GM21526 (cell line): Measurements from ENCODE around the gene GPRIN2.
"Not testable (repeated sequence)": the region's sequence is repeated elsewhere in the genome, so short reads cannot be mapped to it uniquely, and the experiment has no call there.

Experiments used
- ATAC-seq: cut with Tn5 transposase; IDR thresholded peaks from one replicate; pipeline ENCODE4 v1.9.1; 2021; ENCODE audit warnings: moderate library complexity; ENCODE audit not compliant: unreplicated experiment, low FRiP score

Gene GPRIN2

GRCh38 chr10:46570655-46571054 lies 14.2 kb upstream of the GPRIN2 start:
- ATAC-seq = not testable (repeated sequence)

- not testable (repeated sequence) for ATAC-seq
Measured at GRCh38 chr10:46567151-46567550, 10.7 kb upstream of the GPRIN2 start.

- ATAC-seq = not testable (repeated sequence)
Measured at GRCh38 chr10:46565591-46566332, 9.3 kb upstream of the GPRIN2 start.

GRCh38 chr10:46560952-46561351 lies 4.5 kb upstream of the GPRIN2 start:
- no peak for ATAC-seq

GRCh38 chr10:46560381-46560780 lies 3.9 kb upstream of the GPRIN2 start:
- ATAC-seq = no peak

GRCh38 chr10:46559231-46559671 lies 2.8 kb upstream of the GPRIN2 start:
- ATAC-seq = no peak

- no peak for ATAC-seq
Measured at GRCh38 chr10:46558392-46559185, 2.1 kb upstream of the GPRIN2 start.

GRCh38 chr10:46558122-46558391 lies 1.6 kb upstream of the GPRIN2 start:
- no peak for ATAC-seq

- no peak for ATAC-seq
Measured at GRCh38 chr10:46557319-46558121, 1.1 kb upstream of the GPRIN2 start.

GRCh38 chr10:46555713-46556514 lies 544 bp downstream of the GPRIN2 start:
- no peak for ATAC-seq

GRCh38 chr10:46555366-46555712 lies 1.1 kb downstream of the GPRIN2 start:
- ATAC-seq = no peak

- no peak for ATAC-seq
Measured at GRCh38 chr10:46554166-46554781, 2.2 kb downstream of the GPRIN2 start.

GRCh38 chr10:46553238-46554049 lies 3.0 kb downstream of the GPRIN2 start:
- no peak for ATAC-seq

- ATAC-seq = no peak
Measured at GRCh38 chr10:46552526-46553237, 3.8 kb downstream of the GPRIN2 start.

- no peak for ATAC-seq
Measured at GRCh38 chr10:46551701-46552525, 4.5 kb downstream of the GPRIN2 start.

GRCh38 chr10:46550795-46551700 lies 5.4 kb downstream of the GPRIN2 start:
- ATAC-seq = no peak
